ENCODE results near the gene A4GALT. TPM values are rescaled to one million over a fixed set of nuclear protein-coding genes. Genes with fewer than 3 reads are reported as not detected.

Gene A4GALT
- total and polyA plus RNA-seq, 2 experiments from 2014 or later: 7.0 to 16.2 TPM

GRCh38 chr22:42760806-42761565 lies 40.3 kb upstream of the A4GALT start:
- H3K27ac ChIP-seq (ENCODE audit: low read depth): no peak overlapping the region
- no peaks in the 10 kb centered on the region for H3F3A ChIP-seq (replicated peaks; ENCODE audit: low read depth)
- H3K4me2 ChIP-seq: no peak overlapping the region
- H3K27me3 ChIP-seq (ENCODE audit: insufficient read depth): no peaks in the 10 kb centered on the region
- Mint-ChIP-seq H3K9me3 (no peaks in the 10 kb centered on the region), H3K4me3 (no peak overlapping the region), H3K4me1 (peaks cover 19% of the 10 kb centered on the region; the same call in 2 of the 3 replicates), H3K27me3 (ENCODE audit: insufficient read depth, low read depth, poor library complexity) (peaks cover 11% of the 10 kb centered on the region), H3K36me3 (ENCODE audit: low read depth) (no peaks in the 10 kb centered on the region), H3K27ac (no peak overlapping the region)
- peaks cover 7% of the 10 kb centered on the region; the same call in 1 of the 2 replicates for H3K4me1 ChIP-seq (ENCODE audit: insufficient read depth)
- no peak for DNase-seq (ENCODE audit: low spot score)
- no peak for ATAC-seq
- no peaks in the 10 kb centered on the region for H3K36me3 ChIP-seq (ENCODE audit: insufficient read depth)
- TF ChIP-seq ZNF114 (CRISPR knock-in tag; IDR thresholded peaks at IDR 0.05): no peak
- TF ChIP-seq POLR2AphosphoS5 (IDR thresholded peaks at IDR 0.05; ENCODE audit: low read depth): no peak
- no peak for TF ChIP-seq ZNF462 (CRISPR knock-in tag; IDR thresholded peaks at IDR 0.05)
- TF ChIP-seq CREB1 (CRISPR knock-in tag; IDR thresholded peaks at IDR 0.05; ENCODE audit: low read depth): no peak
- no peak for TF ChIP-seq EZH2phosphoT487 (IDR thresholded peaks at IDR 0.05; ENCODE audit: unreplicated experiment)
- TF ChIP-seq STAT1 (IDR thresholded peaks at IDR 0.05; ENCODE audit: unreplicated experiment): no peak
- TF ChIP-seq ZNF331 (CRISPR knock-in tag; IDR thresholded peaks at IDR 0.05; ENCODE audit: low read depth): no peak
- TF ChIP-seq CTCF (conservative IDR thresholded peaks at IDR 0.05; ENCODE audit: low read depth in 2 of 2): no peak
- TF ChIP-seq ETS1 (IDR thresholded peaks at IDR 0.05): no peak
- TF ChIP-seq EZH2 (IDR thresholded peaks at IDR 0.05; ENCODE audit: low read depth, unreplicated experiment): no peak
- TF ChIP-seq REST (IDR thresholded peaks at IDR 0.05; ENCODE audit: unreplicated experiment): no peak
- no peak for TF ChIP-seq JUNB (IDR thresholded peaks at IDR 0.05; ENCODE audit: unreplicated experiment)
- TF ChIP-seq NANOG (IDR thresholded peaks at IDR 0.05; ENCODE audit: borderline replicate concordance): no peak
- H4K20me1 ChIP-seq (replicated peaks; ENCODE audit: insufficient read depth): no peaks in the 10 kb centered on the region
- no peaks in the 10 kb centered on the region for H3K9me2 ChIP-seq (ENCODE audit: insufficient read depth)
- no peak overlapping the region for H3K4me3 ChIP-seq
- no peaks in the 10 kb centered on the region for H3K79me2 ChIP-seq (replicated peaks; ENCODE audit: insufficient read depth)
- no peak overlapping the region for H2AFZ ChIP-seq
